ENCODE results near the gene GET3.
"Not testable (repeated sequence)": the region's sequence is repeated elsewhere in the genome, so short reads cannot be mapped to it uniquely, and the experiment has no call there.

GET3 gene

GRCh38 chr19:12736995-12737834 lies at the start of gene GET3:
Gene GET3, plus strand, starts transcription at chr19:12737497. Its CDS starts 9 bp downstream, at chr19:12737506.
- in situ Hi-C loops (cut with MboI; ENCODE audit: low sequenced_read_pairs), result no loop called here

DNA sequence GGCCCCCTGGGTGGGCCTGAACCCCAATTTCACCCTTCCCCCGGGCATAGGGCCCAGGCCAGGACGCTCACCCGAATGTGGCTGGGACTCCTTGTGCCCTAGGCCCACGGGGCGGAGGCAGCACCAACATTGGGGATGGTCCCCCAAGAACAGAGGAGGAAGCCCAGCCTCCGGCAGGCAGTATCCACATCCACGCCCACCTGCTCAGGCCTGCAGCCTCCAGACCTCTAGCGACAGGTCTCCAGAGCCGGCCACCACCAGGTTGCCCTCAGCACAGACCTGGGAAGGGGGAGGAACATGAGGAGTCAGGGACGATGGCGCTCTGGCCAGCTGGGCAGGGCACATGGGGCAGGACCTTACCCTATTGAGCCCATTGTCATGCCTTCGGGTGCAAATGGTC lies 48.3 kb upstream of the GET3 start:
- in situ Hi-C loops (cut with MboI; ENCODE audit: low sequenced_read_pairs), result no loop called here

DNA sequence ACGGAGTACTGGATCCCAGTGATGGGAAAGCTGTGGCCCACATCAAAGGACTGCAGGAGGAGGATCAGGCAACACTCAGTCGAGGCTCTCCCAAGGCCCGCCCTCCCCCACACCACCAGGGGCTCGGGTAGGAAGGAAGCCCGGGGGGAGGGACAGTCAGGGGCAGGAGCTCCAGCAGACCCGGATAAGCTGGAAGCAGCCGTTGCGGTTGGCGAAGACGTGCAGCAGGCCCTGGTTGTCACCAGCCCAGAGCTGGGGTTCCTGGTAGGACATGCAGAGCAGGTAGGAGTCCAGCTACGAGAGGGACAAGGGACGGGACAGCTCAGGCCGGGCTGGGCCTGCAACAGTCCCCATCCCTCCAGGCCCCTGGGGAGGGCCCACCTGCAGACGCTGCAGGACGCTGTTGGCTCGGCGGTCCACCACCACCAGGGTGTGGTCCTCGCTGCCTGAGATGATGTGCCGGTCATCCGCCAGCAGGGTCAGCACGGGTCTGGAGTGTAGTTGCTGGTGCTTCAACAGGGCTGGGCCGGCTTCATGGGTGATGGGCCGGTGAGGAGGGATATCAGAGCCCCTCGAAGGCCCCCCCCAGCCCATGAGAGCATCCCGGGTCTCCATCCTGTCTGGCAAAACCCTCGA lies 47.6 kb upstream of the GET3 start:
- in situ Hi-C loops (cut with MboI; ENCODE audit: low sequenced_read_pairs), result no loop called here

DNA sequence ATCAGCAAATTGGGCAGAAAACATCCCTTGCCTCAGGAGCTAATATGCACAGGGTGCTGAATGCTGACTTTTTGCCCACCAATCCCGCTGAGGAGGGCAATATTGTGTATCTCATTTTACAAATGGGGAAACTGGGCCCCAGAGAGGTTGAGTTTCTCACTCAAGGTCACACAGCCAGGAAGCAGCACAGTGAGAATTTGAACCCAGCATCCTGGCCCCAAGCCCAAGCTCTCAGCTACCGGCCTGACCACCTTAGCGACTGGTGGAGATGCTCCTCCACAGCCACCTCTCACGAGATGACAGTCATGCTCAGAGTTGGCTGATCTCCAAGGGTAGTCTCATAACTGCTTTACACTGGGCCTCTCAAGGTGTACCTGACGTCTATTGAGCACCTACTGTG lies 44.3 kb upstream of the GET3 start:
- in situ Hi-C loops (cut with MboI; ENCODE audit: low sequenced_read_pairs), result no loop called here

GRCh38 chr19:12694641-12695040 lies 42.7 kb upstream of the GET3 start:
- in situ Hi-C loops (cut with MboI; ENCODE audit: low sequenced_read_pairs), result no loop called here

DNA sequence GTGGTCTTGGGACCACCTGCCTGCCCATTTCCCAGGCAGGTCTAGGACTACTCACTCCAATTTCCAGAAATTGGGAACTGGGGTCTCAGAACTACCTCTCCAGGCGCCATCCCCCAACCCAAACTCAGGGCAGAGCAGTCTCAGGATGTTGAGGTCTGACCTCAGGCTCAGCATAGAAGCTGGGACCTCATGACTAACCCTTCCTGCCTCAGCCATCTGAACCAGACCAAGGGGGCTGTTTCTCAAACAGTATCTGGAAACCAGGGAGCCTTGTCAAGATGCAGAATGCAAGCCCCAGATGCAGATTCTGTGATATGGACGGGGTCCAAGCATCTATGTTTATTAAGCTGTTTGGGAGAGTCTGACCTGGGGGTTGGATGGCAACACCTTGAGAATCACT lies 42.2 kb upstream of the GET3 start:
- in situ Hi-C loops (cut with MboI; ENCODE audit: low sequenced_read_pairs), result no loop called here

GRCh38 chr19:12695514-12695913 lies 41.8 kb upstream of the GET3 start:
- in situ Hi-C loops (cut with MboI; ENCODE audit: low sequenced_read_pairs), result no loop called here

GRCh38 chr19:12695997-12696365 lies 41.3 kb upstream of the GET3 start:
- in situ Hi-C loops (cut with MboI; ENCODE audit: low sequenced_read_pairs), result no loop called here

GRCh38 chr19:12696366-12697335 lies 40.6 kb upstream of the GET3 start, which contains the start of gene FBXW9:
Gene FBXW9, minus strand, starts transcription at chr19:12696631. Its CDS starts 50 bp downstream, at chr19:12696581.
- in situ Hi-C loops (cut with MboI; ENCODE audit: low sequenced_read_pairs), result no loop called here

DNA sequence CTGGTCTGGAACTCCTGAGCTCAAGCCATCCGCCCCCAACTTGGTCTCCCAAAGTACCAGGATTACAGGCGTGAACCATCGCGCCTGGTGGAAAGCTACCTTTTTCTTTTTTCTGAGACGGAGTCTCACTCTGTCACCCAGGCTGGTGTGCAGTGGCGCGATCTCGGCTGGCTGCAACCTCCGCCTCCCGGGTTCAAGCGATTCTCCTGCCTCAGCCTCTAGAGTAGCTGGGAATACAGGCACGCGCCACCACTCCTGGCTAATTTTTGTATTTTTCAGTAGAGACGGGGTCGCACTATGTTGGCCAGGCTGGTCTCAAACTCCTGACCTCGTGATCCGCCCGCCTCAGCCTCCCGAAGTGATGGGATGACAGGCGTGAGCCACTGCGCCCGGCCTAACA lies 39.9 kb upstream of the GET3 start:
- in situ Hi-C loops (cut with MboI; ENCODE audit: low sequenced_read_pairs), result not testable (repeated sequence)

GRCh38 chr19:12698138-12698537 lies 39.2 kb upstream of the GET3 start:
- in situ Hi-C loops (cut with MboI; ENCODE audit: low sequenced_read_pairs), result no loop called here

DNA sequence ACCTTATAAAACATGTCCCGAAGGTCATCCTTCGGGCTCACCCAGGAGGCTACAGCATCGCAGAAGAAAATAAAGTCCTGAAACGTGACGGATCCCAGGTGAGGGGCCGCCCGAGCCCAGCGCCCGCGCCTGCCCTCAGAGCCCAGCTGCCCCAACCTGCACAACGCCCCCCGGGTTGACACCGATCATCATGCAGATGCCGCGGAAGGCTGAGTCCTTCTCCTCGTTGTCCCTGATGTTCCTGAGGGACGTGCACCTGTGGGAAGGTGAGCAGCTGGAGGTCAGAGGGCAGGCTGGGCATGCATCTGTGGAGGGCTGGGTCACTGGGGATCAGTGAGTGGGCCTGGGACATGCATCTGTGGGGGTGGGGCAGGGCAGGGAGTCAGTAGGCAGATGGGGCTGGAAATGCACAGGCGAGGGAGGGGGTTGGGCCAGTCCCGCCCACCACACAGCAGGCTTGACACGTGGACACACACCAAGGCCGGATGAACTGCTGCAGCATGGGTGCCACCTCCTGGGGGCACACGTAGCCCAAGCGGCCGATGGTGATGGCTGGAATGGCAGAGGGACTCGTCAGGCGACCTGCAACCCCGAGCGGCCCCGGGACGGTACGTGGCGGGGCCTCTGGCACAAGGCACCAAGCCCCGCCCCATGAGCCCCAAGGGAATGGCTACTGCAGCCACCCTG lies 35.6 kb upstream of the GET3 start:
- in situ Hi-C loops (cut with MboI; ENCODE audit: low sequenced_read_pairs), result no loop called here

DNA sequence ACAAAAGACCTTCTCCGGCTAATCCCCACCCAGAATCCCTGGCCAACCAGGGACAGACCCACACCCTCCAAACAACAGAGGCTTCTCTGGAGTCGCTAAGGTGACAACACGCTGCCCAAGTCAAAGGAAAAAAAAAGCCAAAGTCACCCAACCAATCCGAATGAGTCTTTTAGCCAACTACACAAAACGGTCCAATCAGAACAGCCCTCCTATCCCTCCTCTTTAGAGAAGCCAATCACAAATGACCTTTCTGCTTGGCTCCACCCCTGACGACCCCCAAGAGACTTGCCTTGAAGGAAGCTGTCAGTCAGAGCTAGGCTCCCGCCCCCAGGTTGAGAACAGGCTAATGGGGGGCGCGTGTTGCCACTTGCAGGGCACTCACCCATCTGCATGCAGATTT lies 34.3 kb upstream of the GET3 start:
- in situ Hi-C loops (cut with MboI; ENCODE audit: low sequenced_read_pairs), result no loop called here

GRCh38 chr19:12705169-12705568 lies 32.1 kb upstream of the GET3 start:
- in situ Hi-C loops (cut with MboI; ENCODE audit: low sequenced_read_pairs), result no loop called here

DNA sequence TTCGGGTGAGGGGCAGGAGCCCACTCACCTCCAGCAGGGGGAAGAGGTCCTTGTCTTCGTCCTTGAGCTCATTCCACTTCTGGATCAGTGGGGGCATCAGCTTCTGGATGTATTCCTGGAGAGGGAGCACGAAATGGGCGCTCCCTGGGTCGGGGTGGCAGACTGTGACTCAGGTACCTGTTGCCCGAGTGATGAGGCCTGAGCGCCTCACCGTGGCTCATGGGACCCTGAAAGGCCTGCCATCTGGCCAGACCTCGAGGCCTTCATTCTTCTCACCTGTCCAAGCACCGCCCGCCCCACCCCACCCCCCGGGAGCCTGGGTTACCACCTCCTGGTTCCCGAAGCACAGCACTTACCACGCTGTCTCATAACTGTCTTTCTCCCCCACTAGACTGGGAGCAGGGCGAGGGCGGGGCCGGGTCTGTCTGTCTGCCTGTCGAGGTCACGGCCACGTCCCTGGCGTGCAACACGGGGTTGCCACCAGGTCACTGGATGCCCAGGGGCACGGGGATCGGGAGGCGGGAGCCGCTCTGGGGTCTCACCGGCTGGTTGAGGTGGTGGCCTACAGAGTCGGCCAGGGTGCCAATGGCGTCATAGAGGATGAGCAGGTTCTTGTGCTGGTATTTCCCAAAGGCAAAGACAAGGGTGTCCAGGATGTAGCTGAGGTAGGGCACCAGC lies 31.5 kb upstream of the GET3 start:
- in situ Hi-C loops (cut with MboI; ENCODE audit: low sequenced_read_pairs), result no loop called here

DNA sequence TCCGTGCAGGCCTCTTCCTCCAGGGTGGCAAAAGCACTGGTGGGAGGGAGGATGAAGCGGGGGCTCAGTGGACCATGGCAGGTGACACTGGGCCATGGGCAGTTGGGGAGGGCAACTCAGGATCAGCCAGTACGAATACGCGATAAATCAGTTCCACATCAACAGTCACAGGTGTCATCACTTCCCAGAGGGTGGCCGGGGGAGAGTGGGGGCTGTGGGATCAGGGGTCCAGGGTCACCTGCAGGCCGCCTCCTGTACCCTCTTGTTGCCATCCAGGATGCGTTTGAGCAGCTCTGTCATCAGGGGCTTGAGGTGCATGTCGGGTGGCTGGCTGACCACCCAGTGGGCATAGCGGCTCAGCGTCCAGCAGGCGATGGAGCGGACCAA lies 31.0 kb upstream of the GET3 start:
- in situ Hi-C loops (cut with MboI; ENCODE audit: low sequenced_read_pairs), result no loop called here

- in situ Hi-C loops (cut with MboI; ENCODE audit: low sequenced_read_pairs), result no loop called here
Observed at GRCh38 chr19:12708641-12709040, 28.7 kb upstream of the GET3 start.

DNA sequence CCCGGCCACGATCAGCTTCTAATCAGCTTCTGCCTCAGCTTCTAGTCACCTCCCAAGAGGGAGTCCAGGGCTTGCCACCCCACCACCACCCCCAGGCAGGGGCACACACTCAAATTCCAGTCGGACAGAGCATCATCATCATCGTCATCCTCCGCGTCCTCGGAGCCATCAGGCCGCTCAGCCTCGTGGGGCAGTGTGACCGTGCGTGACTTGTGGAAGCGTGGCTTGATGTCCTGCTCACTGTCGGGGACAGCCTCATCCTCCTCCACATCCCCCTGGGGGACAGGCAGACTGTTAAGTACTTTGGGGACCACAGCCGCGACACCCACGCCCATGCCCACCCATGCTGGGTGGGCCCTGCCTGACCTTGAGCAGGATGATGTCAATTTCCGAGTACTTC lies 26.1 kb upstream of the GET3 start:
- in situ Hi-C loops (cut with MboI; ENCODE audit: low sequenced_read_pairs), result no loop called here

DNA sequence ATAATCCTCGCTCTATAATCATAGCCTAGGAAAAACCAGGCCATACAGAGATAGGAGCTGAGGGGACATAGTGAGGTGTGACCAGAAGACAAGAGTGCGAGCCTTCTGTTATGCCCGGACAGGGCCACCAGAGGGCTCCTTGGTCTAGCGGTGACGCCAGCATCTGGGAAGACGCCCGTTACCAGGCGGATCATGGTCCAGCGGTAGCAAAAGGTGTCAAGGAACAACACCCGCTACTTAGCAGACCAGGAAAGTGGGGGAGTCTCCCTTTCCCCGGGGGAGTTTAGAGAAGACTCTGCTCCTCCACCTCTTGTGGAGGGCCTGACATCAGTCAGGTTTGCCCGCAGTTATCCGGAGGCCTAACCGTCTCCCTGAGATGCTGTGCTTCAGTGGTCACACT lies 25.2 kb upstream of the GET3 start:
- in situ Hi-C loops (cut with MboI; ENCODE audit: low sequenced_read_pairs), result not testable (repeated sequence)

GRCh38 chr19:12713304-12713703 lies 24.0 kb upstream of the GET3 start:
- in situ Hi-C loops (cut with MboI; ENCODE audit: low sequenced_read_pairs), result not testable (repeated sequence)
